ENCODE measurements around the gene NYNRIN. TPM values are rescaled to one million over a fixed set of nuclear protein-coding genes. Genes with fewer than 3 reads are reported as not detected.
A peak's percentile ranks its signal among the peaks of the same experiment; 100 is the strongest.

NYNRIN gene
- total and polyA plus RNA-seq, 5 donors from 2014 or later = 0.02 to 0.22 TPM; not detected in 3

DNA sequence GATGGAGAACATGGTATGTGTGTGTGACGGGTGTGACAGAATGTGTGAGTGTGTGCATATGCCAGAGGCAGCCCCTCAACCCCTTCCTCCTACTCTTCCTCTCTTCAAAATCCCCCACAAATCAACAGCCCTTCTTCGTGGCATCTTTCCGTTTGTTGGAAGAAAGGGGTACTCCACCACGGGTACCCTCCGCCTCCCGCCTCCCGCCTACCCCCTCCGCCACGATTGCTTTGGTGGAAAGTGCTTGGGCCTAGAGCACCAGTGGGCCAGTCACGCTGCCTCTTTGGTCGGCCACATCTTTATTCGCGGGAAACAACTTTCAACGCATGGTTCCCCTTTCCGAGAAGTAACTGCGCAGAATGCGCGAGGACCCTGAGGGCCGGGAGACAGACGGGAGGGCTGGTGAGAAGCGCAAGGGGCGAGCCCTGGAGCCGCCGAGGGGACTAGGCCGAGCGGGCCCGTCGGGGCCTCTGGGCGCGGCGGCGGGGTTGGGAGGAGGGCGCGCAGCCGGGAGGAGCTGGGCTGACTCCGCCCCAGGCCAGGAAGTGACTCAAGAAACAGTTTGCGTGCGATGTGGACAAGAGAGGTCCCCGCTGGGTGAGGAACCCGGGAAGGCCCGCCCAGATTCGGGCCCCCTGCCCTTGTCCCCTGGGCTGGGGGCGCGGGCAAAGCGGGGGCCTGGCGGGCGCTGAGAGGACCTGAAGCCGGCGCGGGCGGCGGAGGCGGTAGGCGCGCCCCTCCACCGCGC lies 30.8 kb downstream of the NYNRIN start, which contains the start of the genes CBLN3 and KHNYN:
Gene CBLN3, minus strand, starts transcription at position 274 of the 748 bp plus-strand sequence. CDS start 614 bp downstream, outside the sequence.
Gene KHNYN, plus strand, starts transcription at position 560 of the 748 bp plus-strand sequence. CDS start 777 bp downstream, outside the sequence.
- Mint-ChIP-seq H3K27ac (peak within 1 kb of the TSS; percentile 93 to 98 (median 97)), H3K4me3 (peak within 1 kb of the TSS; percentile 83 to 95 (median 93)), H3K36me3 (peaks cover 13% of the 10 kb centered on the region), H3K27me3 (no peaks in the 10 kb centered on the region), H3K9me3 (no peaks in the 10 kb centered on the region), H3K4me1 (peaks cover 0 to 56% (median 37%) of the 10 kb centered on the region in 4 donors)
- peaks cover 21% of the 10 kb centered on the region for H3K36me3 ChIP-seq (ENCODE audit: control insufficient read depth, insufficient read depth, low read length)
- peak; percentile 81 to 93 (median 89) for DNase-seq
- peak within 1 kb of the TSS; percentile 91 for H3K4me3 ChIP-seq (ENCODE audit: low read depth, low read length)
- H3K4me1 ChIP-seq (ENCODE audit: control insufficient read depth, insufficient read depth, low read length, poor library complexity, severe bottlenecking) = peaks cover 32% of the 10 kb centered on the region
- no peaks in the 10 kb centered on the region for H3K27me3 ChIP-seq (ENCODE audit: control insufficient read depth, insufficient read depth, low read length)
- H3K9me3 ChIP-seq (ENCODE audit: control insufficient read depth in 2 of 2, low read length in 2 of 2) = no peaks in the 10 kb centered on the region
- ATAC-seq (ENCODE audit: low read depth in 2 of 2) = peak; percentile 81 to 84
- peak within 1 kb of the TSS; percentile 95 for H3K27ac ChIP-seq (ENCODE audit: insufficient read depth, low read length, poor library complexity, severe bottlenecking)

DNA sequence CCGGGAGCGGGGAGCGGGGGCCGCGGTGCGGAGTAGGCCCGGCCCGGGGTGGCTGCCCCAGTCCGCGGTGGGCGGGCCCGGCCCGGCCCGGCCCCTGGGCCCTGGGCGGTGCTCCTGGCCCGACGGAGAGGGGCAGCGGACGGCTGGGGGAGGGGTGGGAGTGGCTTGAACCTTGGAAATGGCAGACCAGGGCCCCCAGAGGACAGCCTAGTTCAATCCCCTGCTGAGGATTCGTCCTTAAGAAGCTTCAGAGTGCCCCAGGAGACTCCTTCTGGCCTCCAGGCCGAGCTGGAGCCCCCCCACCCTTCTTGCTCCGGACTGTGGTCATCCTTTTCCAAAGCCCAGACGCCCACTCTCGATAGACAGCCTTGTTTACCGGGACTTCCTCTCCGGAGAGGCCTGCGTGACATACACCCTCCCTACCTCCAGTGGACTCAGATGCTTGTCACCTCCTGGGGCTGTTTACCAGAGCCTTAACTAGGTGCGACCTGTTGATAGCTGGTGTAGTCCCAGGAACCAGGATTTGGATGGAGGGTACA lies 31.4 kb downstream of the NYNRIN start:
- peak overlapping the region; percentile 83 to 93 (median 92) for H3K4me3 Mint-ChIP-seq

DNA sequence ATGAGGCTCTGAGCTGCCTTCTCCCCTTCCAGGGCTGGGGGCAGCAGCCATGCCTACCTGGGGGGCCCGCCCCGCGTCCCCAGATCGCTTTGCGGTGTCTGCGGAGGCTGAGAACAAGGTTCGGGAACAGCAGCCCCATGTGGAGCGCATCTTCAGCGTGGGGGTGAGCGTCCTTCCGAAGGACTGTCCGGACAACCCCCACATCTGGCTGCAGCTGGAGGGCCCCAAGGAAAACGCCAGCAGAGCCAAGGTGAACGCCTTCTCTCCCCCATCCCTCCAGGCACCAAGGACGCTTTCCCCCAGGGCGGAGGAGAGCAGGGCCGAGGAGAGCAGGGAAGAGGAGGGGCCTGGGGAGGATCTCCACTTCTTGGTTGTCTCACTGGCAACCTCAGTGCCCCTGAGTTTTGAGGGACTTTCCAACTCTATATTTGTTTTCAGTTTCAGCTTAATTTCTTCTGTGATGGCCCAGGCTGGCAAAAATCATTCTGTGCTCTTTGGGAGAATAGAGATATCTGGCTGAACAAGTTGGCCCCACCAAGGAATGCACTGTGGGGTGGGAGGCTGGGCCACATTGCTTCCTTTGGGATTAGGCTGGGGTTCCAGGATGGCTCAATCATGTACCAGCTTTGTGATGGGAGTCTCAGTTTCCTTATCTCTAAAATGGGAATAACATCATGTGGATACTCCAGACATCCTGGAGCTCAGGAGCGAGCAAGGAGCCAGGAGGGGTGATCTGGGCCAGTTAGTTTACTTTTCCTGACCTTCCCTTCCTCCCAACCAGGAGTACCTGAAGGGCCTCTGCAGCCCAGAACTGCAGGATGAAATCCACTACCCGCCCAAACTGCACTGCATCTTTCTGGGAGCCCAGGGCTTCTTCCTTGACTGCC lies 32.1 kb downstream of the NYNRIN start:
- Histone ChIP-seq H3K9me3 (ENCODE audit: control insufficient read depth in 2 of 2, low read length in 2 of 2) (no peaks in the 10 kb centered on the region), H3K36me3 (ENCODE audit: control insufficient read depth, insufficient read depth, low read length) (peaks cover 22% of the 10 kb centered on the region), H3K4me1 (ENCODE audit: control insufficient read depth, insufficient read depth, low read length, poor library complexity, severe bottlenecking) (peaks cover 32% of the 10 kb centered on the region), H3K4me3 (ENCODE audit: low read depth, low read length) (peak overlapping the region; percentile 91), H3K27me3 (ENCODE audit: control insufficient read depth, insufficient read depth, low read length) (no peaks in the 10 kb centered on the region), H3K27ac (ENCODE audit: insufficient read depth, low read length, poor library complexity, severe bottlenecking) (peak overlapping the region; percentile 95)
- Mint-ChIP-seq H3K27ac (peak overlapping the region; percentile 93 to 97 (median 97)), H3K4me1 (peaks cover 0 to 55% (median 32%) of the 10 kb centered on the region in 4 donors), H3K27me3 (no peaks in the 10 kb centered on the region), H3K36me3 (peaks cover 22% of the 10 kb centered on the region), H3K4me3 (peak overlapping the region; percentile 83 to 93 (median 92)), H3K9me3 (no peaks in the 10 kb centered on the region)
- ATAC-seq (ENCODE audit: low read depth in 2 of 2) (peak; percentile 31 to 40), DNase-seq (peak; percentile 52 to 78 (median 62))

More for the DNA sequence above, 31.4 kb downstream of the NYNRIN start:
- Mint-ChIP-seq H3K27me3 (no peaks in the 10 kb centered on the region), H3K9me3 (no peaks in the 10 kb centered on the region), H3K27ac (peak overlapping the region; percentile 93 to 97 (median 97)), H3K4me1 (peaks cover 0 to 57% (median 38%) of the 10 kb centered on the region in 4 donors), H3K36me3 (peaks cover 15% of the 10 kb centered on the region)
- ATAC-seq (ENCODE audit: low read depth in 2 of 2) (peak; percentile 29 to 42), DNase-seq (peak in 2 of 3 donors; percentile 48 to 74)
- peak overlapping the region; percentile 91 for H3K4me3 ChIP-seq (ENCODE audit: low read depth, low read length)
- no peaks in the 10 kb centered on the region for H3K27me3 ChIP-seq (ENCODE audit: control insufficient read depth, insufficient read depth, low read length)
- H3K9me3 ChIP-seq (ENCODE audit: control insufficient read depth in 2 of 2, low read length in 2 of 2) = no peaks in the 10 kb centered on the region
- H3K4me1 ChIP-seq (ENCODE audit: control insufficient read depth, insufficient read depth, low read length, poor library complexity, severe bottlenecking) = peaks cover 32% of the 10 kb centered on the region
- peak overlapping the region; percentile 95 for H3K27ac ChIP-seq (ENCODE audit: insufficient read depth, low read length, poor library complexity, severe bottlenecking)
- H3K36me3 ChIP-seq (ENCODE audit: control insufficient read depth, insufficient read depth, low read length) = peaks cover 21% of the 10 kb centered on the region

DNA sequence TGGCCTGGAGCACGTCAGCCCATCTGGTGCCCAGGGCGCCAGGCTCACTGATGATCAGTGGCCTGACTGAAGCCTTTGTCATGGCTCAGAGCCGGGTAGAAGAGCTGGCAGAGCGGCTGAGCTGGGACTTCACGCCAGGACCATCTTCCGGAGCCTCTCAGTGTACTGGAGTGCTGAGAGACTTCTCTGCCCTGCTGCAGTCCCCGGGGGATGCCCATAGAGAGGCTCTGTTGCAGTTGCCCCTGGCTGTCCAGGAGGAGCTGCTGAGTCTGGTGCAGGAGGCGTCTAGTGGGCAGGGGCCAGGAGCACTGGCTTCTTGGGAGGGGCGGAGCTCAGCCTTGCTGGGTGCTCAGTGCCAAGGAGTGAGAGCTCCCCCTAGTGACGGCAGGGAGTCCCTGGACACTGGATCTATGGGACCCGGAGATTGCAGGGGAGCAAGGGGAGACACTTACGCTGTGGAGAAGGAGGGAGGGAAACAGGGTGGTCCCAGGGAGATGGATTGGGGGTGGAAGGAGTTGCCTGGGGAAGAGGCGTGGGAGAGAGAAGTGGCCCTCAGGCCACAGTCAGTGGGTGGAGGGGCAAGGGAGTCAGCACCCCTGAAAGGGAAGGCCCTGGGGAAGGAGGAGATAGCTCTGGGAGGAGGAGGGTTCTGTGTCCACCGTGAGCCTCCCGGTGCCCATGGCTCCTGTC lies 32.9 kb downstream of the NYNRIN start:
- H3K27me3 ChIP-seq (ENCODE audit: control insufficient read depth, insufficient read depth, low read length) = no peaks in the 10 kb centered on the region
- H3K4me3 ChIP-seq (ENCODE audit: low read depth, low read length) = no peak overlapping the region
- Mint-ChIP-seq H3K4me1 (peaks cover 3 to 53% (median 28%) of the 10 kb centered on the region in 4 donors), H3K27me3 (no peaks in the 10 kb centered on the region), H3K9me3 (no peaks in the 10 kb centered on the region), H3K4me3 (peak overlapping the region; percentile 83 to 93 (median 92)), H3K27ac (peak overlapping the region; percentile 93 to 97 (median 97)), H3K36me3 (peaks cover 26% of the 10 kb centered on the region)
- ATAC-seq (ENCODE audit: low read depth in 2 of 2) = peak; percentile 62
- no peaks in the 10 kb centered on the region for H3K9me3 ChIP-seq (ENCODE audit: control insufficient read depth in 2 of 2, low read length in 2 of 2)
- H3K4me1 ChIP-seq (ENCODE audit: control insufficient read depth, insufficient read depth, low read length, poor library complexity, severe bottlenecking) = peaks cover 34% of the 10 kb centered on the region
- peak overlapping the region; percentile 95 for H3K27ac ChIP-seq (ENCODE audit: insufficient read depth, low read length, poor library complexity, severe bottlenecking)
- peaks cover 26% of the 10 kb centered on the region for H3K36me3 ChIP-seq (ENCODE audit: control insufficient read depth, insufficient read depth, low read length)
- DNase-seq = peak; percentile 80 to 94 (median 86)

DNA sequence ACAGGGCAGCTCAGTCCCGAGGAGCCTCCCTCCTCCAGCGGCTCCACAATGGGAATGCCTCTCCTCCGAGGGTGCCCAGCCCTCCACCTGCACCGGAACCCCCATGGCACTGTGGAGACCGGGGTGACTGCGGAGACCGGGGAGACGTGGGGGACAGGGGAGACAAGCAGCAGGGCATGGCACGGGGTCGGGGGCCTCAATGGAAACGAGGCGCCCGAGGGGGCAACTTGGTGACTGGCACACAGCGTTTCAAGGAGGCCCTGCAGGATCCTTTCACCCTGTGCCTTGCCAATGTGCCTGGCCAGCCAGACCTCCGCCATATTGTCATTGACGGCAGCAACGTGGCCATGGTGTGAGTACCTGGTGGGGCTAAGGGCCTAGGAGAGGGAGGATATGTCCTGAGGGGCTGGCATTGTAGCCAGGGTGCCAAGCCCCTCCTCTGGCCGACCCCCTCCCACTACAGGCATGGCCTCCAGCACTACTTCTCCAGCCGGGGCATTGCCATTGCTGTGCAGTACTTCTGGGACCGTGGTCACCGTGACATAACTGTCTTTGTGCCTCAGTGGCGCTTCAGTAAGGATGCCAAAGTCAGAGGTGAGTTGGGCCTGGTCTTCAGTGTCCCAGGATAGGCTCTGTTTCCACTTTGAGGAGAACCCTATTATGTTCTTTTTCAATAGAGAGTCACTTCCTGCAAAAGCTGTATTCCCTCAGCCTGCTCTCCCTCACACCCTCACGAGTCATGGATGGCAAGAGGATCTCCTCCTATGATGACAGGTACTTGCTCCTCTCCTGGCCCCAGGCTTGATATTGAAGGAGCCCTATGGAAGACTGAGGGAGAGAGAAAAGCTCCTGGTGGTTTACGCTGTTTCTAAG lies 33.7 kb downstream of the NYNRIN start:
- Mint-ChIP-seq H3K4me3 (peak overlapping the region in 3 of 4 donors; percentile 52 to 83 (median 75)), H3K4me1 (peaks cover 8 to 54% (median 30%) of the 10 kb centered on the region in 4 donors), H3K27ac (peak overlapping the region in 1 of 3 donors; percentile 93), H3K36me3 (peaks cover 28% of the 10 kb centered on the region), H3K27me3 (no peaks in the 10 kb centered on the region), H3K9me3 (no peaks in the 10 kb centered on the region)
- H3K36me3 ChIP-seq (ENCODE audit: control insufficient read depth, insufficient read depth, low read length) = peaks cover 29% of the 10 kb centered on the region
- ATAC-seq (ENCODE audit: low read depth in 2 of 2) (no peak), DNase-seq (no peak)
- H3K27me3 ChIP-seq (ENCODE audit: control insufficient read depth, insufficient read depth, low read length) = no peaks in the 10 kb centered on the region
- H3K4me1 ChIP-seq (ENCODE audit: control insufficient read depth, insufficient read depth, low read length, poor library complexity, severe bottlenecking) = peaks cover 42% of the 10 kb centered on the region
- H3K9me3 ChIP-seq (ENCODE audit: control insufficient read depth in 2 of 2, low read length in 2 of 2) = no peaks in the 10 kb centered on the region
- H3K4me3 ChIP-seq (ENCODE audit: low read depth, low read length) = no peak overlapping the region
- no peak overlapping the region for H3K27ac ChIP-seq (ENCODE audit: insufficient read depth, low read length, poor library complexity, severe bottlenecking)

DNA sequence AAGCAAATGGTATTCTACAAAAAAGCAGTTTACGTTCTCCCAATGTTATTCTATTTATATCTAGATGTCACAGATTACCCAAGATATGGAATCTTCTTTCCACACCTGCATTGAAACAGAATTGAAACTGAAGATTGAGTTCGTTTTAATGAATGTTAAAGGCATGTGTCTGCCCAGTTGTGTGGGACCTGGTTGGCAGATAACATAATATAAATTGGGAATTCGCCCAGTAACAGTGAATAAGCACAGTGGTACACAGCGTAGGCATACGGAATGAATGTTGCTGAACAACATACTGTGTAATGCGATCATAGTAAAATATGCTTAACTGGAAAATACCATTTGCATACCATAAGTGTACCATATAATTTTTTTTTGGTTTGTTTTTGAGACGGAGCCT lies 35.2 kb downstream of the NYNRIN start:
- peaks cover 10 to 64% (median 37%) of the 10 kb centered on the region in 4 donors for H3K4me1 Mint-ChIP-seq
- H3K9me3 ChIP-seq (ENCODE audit: control insufficient read depth in 2 of 2, low read length in 2 of 2) = no peaks in the 10 kb centered on the region
- no peak overlapping the region for H3K27ac ChIP-seq (ENCODE audit: insufficient read depth, low read length, poor library complexity, severe bottlenecking)
- H3K9me3 Mint-ChIP-seq = no peaks in the 10 kb centered on the region
- ATAC-seq (ENCODE audit: low read depth in 2 of 2) (no peak), DNase-seq (no peak)
- H3K36me3 ChIP-seq (ENCODE audit: control insufficient read depth, insufficient read depth, low read length) = peaks cover 44% of the 10 kb centered on the region
- H3K27me3 Mint-ChIP-seq = no peaks in the 10 kb centered on the region
- H3K4me3 Mint-ChIP-seq = no peak overlapping the region
- H3K27me3 ChIP-seq (ENCODE audit: control insufficient read depth, insufficient read depth, low read length) = no peaks in the 10 kb centered on the region
- H3K4me3 ChIP-seq (ENCODE audit: low read depth, low read length) = no peak overlapping the region
- H3K4me1 ChIP-seq (ENCODE audit: control insufficient read depth, insufficient read depth, low read length, poor library complexity, severe bottlenecking) = peaks cover 47% of the 10 kb centered on the region
- H3K36me3 Mint-ChIP-seq = peaks cover 39% of the 10 kb centered on the region
- no peak overlapping the region for H3K27ac Mint-ChIP-seq

Measured in CD4-positive, CD25-positive, alpha-beta regulatory T cell (primary cell).